Panc1 (cell line): ENCODE measurements around the gene IL19.

Source experiments
- POLR2AphosphoS5 ChIP-seq: IDR thresholded peaks from 2 replicates; pipeline ENCODE4 v1.6.1; 2012; ENCODE audit warnings: mild to moderate bottlenecking, low read depth, low read length, moderate library complexity
- SIN3A ChIP-seq: IDR thresholded peaks from 2 replicates; pipeline ENCODE4 v1.6.1; 2012; ENCODE audit warnings: low read depth, mild to moderate bottlenecking, low read length, moderate library complexity, borderline replicate concordance; ENCODE audit not compliant: insufficient read depth
- TCF7L2 ChIP-seq: IDR thresholded peaks from 2 replicates; pipeline ENCODE4 v1.6.1; 2011; ENCODE audit warnings: mild to moderate bottlenecking, low read depth, low read length, inconsistent platforms
- TF ChIP-seq, protein P1 (sequence below): fragments of 450-650 bp; IDR thresholded peaks from 2 replicates; pipeline ENCODE4 v1.5.1; 2017; ENCODE audit warnings: mild to moderate bottlenecking

DNA sequence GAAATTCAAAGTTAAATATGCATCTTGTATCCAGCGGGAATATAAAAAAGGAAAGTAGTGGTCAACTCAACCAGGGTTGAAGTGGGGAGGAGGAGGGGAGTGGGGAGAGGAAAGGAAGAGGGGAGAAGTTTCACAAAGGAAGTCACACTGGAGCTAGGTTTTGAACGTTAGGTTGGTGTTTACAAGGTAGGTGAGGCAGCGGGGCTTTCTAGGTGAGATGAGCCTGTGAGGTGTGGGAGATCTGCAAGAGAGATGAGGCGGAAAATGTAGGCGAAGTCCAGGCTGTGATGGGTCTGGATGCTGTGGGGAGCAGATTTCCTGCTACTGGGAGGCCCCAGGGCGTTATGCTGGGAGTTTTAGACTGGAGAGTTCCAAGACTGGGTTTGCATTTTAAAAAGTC, 58.7 kb downstream of the IL19 start:
- TF ChIP-seq, protein P1, sequence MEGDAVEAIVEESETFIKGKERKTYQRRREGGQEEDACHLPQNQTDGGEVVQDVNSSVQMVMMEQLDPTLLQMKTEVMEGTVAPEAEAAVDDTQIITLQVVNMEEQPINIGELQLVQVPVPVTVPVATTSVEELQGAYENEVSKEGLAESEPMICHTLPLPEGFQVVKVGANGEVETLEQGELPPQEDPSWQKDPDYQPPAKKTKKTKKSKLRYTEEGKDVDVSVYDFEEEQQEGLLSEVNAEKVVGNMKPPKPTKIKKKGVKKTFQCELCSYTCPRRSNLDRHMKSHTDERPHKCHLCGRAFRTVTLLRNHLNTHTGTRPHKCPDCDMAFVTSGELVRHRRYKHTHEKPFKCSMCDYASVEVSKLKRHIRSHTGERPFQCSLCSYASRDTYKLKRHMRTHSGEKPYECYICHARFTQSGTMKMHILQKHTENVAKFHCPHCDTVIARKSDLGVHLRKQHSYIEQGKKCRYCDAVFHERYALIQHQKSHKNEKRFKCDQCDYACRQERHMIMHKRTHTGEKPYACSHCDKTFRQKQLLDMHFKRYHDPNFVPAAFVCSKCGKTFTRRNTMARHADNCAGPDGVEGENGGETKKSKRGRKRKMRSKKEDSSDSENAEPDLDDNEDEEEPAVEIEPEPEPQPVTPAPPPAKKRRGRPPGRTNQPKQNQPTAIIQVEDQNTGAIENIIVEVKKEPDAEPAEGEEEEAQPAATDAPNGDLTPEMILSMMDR: no peak
- no peak for TF ChIP-seq TCF7L2
- no peak for TF ChIP-seq SIN3A
- no peak for TF ChIP-seq POLR2AphosphoS5
